Large intestine (tissue), 3 donors: Measurements from ENCODE around the gene MOV10L1. TPM values are rescaled to one million over a fixed set of nuclear protein-coding genes. Genes with fewer than 3 reads are reported as not detected.

Experiments
- DNase-seq, 2 donors: peaks; one replicate each; pipeline versions ENCODE4 v3.0.0 to v3.0.0-alpha.2; 2013
- H3K27ac ChIP-seq: one replicate; pipeline ENCODE4 v1.5.1; 2013; ENCODE audit warnings: low read length
- H3K27me3 ChIP-seq: 2 replicates; pipeline ENCODE4 v1.6.1; 2013; ENCODE audit warnings: low read length; ENCODE audit not compliant: control insufficient read depth, insufficient read depth
- H3K36me3 ChIP-seq: 2 replicates; pipeline ENCODE4 v1.6.1; 2013; ENCODE audit warnings: low read length; ENCODE audit not compliant: control insufficient read depth, insufficient read depth
- H3K4me1 ChIP-seq: one replicate; pipeline ENCODE4 v1.6.1; 2013; ENCODE audit warnings: low read length; ENCODE audit not compliant: control insufficient read depth, insufficient read depth
- H3K4me3 ChIP-seq: one replicate; pipeline ENCODE4 v1.5.1; 2013; ENCODE audit warnings: low read length
- H3K9me3 ChIP-seq: one replicate; pipeline ENCODE4 v1.6.1; 2013; ENCODE audit warnings: mild to moderate bottlenecking, low read depth, low read length, moderate library complexity; ENCODE audit not compliant: control insufficient read depth
- WGBS: methylation state at CpG from one replicate; pipeline ENCODE4 v1.1.5; 2013; ENCODE audit warnings: low lambda C conversion rate; ENCODE audit not compliant: insufficient coverage; 5-methylcytosine and 5-hydroxymethylcytosine counted together
- polyA plus RNA-seq: library from polyadenylated mRNA; unstranded; fragments of 120-200 nt; gene quantifications from one replicate; pipeline ENCODE4 v1.2.1, GENCODE V29; 2013

MOV10L1 gene
- polyA plus RNA-seq, 1 donor: 2.3 TPM

DNA sequence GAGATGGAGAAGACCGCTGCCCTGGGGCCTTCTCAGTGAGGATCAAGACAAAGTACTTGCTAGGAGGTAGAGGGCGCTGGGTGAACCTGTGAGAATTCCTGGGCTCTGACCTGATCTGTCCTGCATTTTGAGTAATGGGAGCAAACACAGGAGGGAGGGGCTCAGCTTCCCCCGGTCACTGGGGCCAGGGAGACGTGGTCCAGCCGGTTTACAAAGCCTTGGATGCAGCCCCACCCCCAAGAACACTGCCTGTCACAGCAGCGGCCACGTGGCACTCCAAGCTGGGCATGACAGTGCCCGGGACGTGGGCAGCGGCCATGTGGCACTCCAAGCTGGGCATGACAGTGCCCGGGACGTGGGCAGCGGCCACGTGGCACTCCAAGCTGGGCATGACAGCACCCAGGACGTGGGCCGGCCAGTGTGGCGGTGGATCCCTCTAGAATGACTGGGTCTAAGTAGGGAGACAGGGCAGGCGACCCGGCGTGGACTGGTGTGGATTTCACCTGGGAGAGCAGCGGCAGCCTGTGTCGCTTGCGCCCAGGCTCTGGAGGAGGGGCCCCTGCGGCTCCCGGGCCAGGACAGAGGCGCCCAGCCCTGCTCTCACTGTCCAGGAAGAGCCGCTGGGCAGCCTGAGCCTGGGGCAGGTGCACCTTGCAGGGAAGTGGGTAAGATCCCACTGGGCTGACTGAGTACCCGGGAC is 29.2 kb upstream of the MOV10L1 start:
- peaks cover 46% of the 10 kb centered on the region for H3K27me3 ChIP-seq
- H3K36me3 ChIP-seq: no peaks in the 10 kb centered on the region
- no peaks in the 10 kb centered on the region for H3K4me1 ChIP-seq
- H3K4me3 ChIP-seq: no peak overlapping the region
- DNase-seq: no peak
- H3K27ac ChIP-seq: no peak overlapping the region
- WGBS: no CpG with 5 or more reads among the region's 28 CpGs
- H3K9me3 ChIP-seq: no peaks in the 10 kb centered on the region

GRCh38 chr22:50061141-50061823 is 28.5 kb upstream of the MOV10L1 start:
- Histone ChIP-seq H3K4me1 (no peaks in the 10 kb centered on the region), H3K9me3 (no peaks in the 10 kb centered on the region), H3K36me3 (no peaks in the 10 kb centered on the region), H3K4me3 (no peak overlapping the region), H3K27ac (no peak overlapping the region), H3K27me3 (peaks cover 46% of the 10 kb centered on the region)
- DNase-seq: no peak
- no CpG with 5 or more reads among the region's 27 CpGs for WGBS

DNA sequence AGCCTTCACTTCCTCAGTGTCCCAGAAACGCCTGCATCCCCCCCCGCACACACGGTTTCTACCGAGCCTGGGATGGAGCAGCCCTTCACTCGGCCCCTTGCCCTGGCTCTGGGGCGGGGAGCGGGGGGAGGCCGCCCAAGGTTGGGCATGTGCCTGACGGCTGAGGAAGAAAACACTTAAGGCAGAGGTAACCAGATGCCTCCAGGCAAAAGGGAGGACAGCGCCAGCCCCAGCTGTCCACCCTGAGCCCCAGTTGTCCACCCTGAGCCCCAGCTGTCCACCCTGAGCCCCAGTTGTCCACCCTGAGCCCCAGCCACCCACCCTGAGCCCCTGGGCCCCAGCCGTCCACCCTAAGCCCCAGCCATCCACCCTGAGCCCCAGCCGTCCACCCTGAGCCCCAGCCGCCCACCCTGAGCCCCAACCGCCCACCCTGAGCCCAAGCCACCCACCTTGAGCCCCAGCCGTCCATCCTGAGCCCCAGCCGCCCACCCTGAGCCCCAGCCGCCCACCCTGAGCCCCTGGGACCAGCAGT is 27.9 kb upstream of the MOV10L1 start:
- Histone ChIP-seq H3K4me3 (no peak overlapping the region), H3K27ac (no peak overlapping the region), H3K27me3 (peaks cover 41% of the 10 kb centered on the region), H3K36me3 (no peaks in the 10 kb centered on the region), H3K4me1 (no peaks in the 10 kb centered on the region), H3K9me3 (no peaks in the 10 kb centered on the region)
- no CpG with 5 or more reads among the region's 17 CpGs for WGBS
- DNase-seq: no peak

DNA sequence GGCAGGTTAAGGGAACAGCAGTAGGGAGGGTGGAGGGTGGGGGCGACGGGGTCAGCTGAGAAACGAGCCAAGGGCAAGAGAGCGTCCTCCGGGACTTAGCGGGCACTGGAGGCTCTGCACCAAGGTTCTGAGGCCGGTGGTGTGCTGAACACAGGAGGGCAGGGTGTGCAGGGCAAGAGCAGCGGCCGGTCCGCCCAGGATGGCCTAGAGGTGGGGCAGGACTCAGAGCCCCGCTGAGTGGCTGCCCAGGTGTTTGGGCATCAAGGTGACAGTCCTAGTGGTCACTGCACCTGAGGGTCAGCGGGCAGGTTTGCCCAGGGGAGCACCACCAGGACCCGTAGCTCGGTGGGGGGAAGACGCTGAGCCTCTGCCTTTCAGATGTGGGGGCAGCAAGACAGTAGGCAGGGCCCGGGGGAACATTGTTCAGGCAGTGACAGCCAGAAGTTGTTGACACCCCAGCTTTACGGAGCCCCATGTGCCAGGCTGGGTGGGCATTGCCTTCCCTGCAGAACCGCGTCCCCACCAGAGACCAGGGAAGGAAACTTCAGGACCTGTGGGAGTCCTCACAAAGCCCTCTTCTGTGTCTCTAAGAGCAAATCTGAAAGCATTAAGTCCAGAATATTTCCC is 27.2 kb upstream of the MOV10L1 start:
- no CpG with 5 or more reads among the region's 19 CpGs for WGBS
- Histone ChIP-seq H3K36me3 (no peaks in the 10 kb centered on the region), H3K27ac (no peak overlapping the region), H3K27me3 (peaks cover 37% of the 10 kb centered on the region), H3K4me3 (no peak overlapping the region), H3K4me1 (no peaks in the 10 kb centered on the region), H3K9me3 (no peaks in the 10 kb centered on the region)
- no peak for DNase-seq

DNA sequence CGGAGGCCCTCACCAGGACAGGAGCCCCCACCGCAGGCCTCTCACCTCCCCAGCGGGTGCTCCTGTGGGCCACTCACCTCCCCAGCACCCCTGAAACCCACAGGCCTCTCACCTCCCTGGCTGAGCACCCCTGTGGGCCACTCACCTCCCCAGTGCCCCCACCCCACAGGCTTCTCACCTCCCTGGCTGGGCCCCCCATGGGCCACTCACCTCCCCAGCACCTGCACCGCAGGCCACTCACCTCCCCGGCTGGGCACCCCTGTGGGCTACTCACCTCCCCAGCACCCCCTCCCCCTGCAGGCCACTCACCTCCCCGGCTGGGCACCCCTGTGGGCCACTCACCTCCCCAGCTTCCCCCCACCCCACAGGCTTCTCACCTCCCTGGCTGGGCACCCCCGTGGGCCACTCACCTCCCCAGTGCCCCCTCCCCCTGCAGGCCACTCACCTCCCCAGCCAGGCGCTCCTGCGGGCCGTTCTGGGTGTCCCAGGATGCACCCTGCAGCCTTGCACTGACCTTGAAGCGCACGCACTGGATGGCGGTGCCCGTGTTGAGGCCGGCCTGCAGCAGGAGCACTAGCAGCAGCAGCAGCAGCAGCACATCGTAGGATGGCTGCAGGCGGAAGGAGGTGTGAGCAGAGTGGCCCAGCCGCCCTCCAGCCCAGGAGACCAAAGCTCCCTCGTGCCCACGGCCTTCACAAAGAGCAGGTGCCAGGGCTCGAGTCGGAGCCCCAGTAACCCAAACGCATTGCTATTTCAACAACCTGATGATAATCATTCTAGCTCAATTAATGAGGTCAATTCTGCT is 26.0 kb upstream of the MOV10L1 start:
- no CpG with 5 or more reads among the region's 23 CpGs for WGBS
- H3K27me3 ChIP-seq: peaks cover 28% of the 10 kb centered on the region
- H3K4me3 ChIP-seq: no peak overlapping the region
- no peaks in the 10 kb centered on the region for H3K9me3 ChIP-seq
- no peaks in the 10 kb centered on the region for H3K36me3 ChIP-seq
- no peaks in the 10 kb centered on the region for H3K4me1 ChIP-seq
- H3K27ac ChIP-seq: no peak overlapping the region
- DNase-seq: no peak

DNA sequence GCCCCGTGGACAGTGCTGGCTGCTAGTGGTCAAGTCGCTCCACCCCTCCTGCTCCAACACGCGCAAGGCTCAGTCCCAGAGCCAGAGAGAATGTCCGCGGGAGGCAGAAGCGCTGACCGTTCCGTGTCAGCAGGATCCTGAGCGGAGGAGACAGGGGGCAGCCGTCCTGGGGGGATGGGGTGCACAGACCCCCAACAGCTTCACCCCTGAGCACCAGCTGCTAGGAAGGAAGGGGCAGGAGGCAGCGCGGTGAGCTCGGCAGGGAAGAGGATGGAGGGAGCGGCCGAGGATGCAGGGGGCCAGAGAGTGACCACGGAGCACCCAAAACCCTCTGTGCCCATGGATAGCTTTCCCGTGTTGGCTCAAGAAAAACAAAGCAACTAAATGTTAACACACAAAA is 25.4 kb upstream of the MOV10L1 start:
- H3K27me3 ChIP-seq: peaks cover 22% of the 10 kb centered on the region
- no peaks in the 10 kb centered on the region for H3K36me3 ChIP-seq
- no CpG with 5 or more reads among the region's 18 CpGs for WGBS
- H3K9me3 ChIP-seq: no peaks in the 10 kb centered on the region
- no peak overlapping the region for H3K4me3 ChIP-seq
- H3K27ac ChIP-seq: no peak overlapping the region
- H3K4me1 ChIP-seq: no peaks in the 10 kb centered on the region
- DNase-seq: no peak

GRCh38 chr22:50067244-50067643 is 22.6 kb upstream of the MOV10L1 start:
- WGBS: no CpG with 5 or more reads among the region's 8 CpGs
- H3K9me3 ChIP-seq: no peaks in the 10 kb centered on the region
- no peak overlapping the region for H3K4me3 ChIP-seq
- no peaks in the 10 kb centered on the region for H3K27me3 ChIP-seq
- no peaks in the 10 kb centered on the region for H3K36me3 ChIP-seq
- H3K27ac ChIP-seq: no peak overlapping the region
- H3K4me1 ChIP-seq: no peaks in the 10 kb centered on the region
- no peak for DNase-seq

GRCh38 chr22:50068096-50068495 is 21.7 kb upstream of the MOV10L1 start:
- Histone ChIP-seq H3K4me1 (no peaks in the 10 kb centered on the region), H3K27me3 (no peaks in the 10 kb centered on the region), H3K4me3 (no peak overlapping the region), H3K36me3 (no peaks in the 10 kb centered on the region), H3K9me3 (no peaks in the 10 kb centered on the region), H3K27ac (no peak overlapping the region)
- no CpG with 5 or more reads among the region's 11 CpGs for WGBS
- no peak for DNase-seq

GRCh38 chr22:50070366-50070765 is 19.4 kb upstream of the MOV10L1 start:
- no peaks in the 10 kb centered on the region for H3K36me3 ChIP-seq
- H3K9me3 ChIP-seq: no peaks in the 10 kb centered on the region
- H3K27ac ChIP-seq: no peak overlapping the region
- H3K4me1 ChIP-seq: no peaks in the 10 kb centered on the region
- no peaks in the 10 kb centered on the region for H3K27me3 ChIP-seq
- no peak overlapping the region for H3K4me3 ChIP-seq
- no CpG with 5 or more reads among the region's 8 CpGs for WGBS
- no peak for DNase-seq
